Airway epithelial cell (primary cell): ENCODE data around the gene UTY. TPM values are rescaled to one million over a fixed set of nuclear protein-coding genes. Genes with fewer than 3 reads are reported as not detected.

Experiments
- total RNA-seq: library from RNA; depleted of rRNA; stranded (reverse); fragments of >200 nt; gene quantifications from 2 replicates; pipeline ENCODE4 v1.2.3, GENCODE V29; 2015

UTY gene
- not detected in 2 replicates for total RNA-seq

DNA sequence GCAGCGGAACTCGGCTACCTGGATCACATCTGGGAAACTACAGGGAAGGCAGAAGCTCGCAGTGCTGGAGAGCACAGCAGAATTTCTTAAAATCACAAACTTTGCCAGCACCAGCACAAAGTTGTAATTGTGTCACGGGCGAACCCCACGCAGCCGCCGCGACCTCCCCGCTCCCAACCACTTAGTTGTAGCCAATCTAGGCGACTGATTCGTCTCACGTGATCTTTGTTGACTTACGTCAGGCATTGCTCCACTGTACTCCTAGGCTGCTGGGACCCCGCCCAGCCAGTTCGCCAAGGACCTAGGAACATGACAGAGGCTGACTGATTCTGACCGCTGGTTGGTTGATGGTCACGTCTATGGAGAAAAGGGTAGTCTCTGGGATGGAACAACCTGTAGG lies at the start of gene UTY:
TSS of gene UTY (minus strand) at position 206 of the 400 bp plus-strand sequence. CDS start 368 bp downstream, outside the sequence.

Other genes starting within 250 kb of the UTY start
- gene TMSB4Y, start 223.9 kb upstream of the UTY start, total RNA-seq: not detected in 2 replicates